HG02943 (cell line): ENCODE results near the gene MAP2K6.

ENCODE experiments used
- ATAC-seq: cut with Tn5 transposase; IDR thresholded peaks from one replicate; pipeline ENCODE4 v1.9.1; 2021; ENCODE audit warnings: mild to moderate bottlenecking, low read depth, moderate library complexity; ENCODE audit not compliant: unreplicated experiment

Gene MAP2K6

DNA sequence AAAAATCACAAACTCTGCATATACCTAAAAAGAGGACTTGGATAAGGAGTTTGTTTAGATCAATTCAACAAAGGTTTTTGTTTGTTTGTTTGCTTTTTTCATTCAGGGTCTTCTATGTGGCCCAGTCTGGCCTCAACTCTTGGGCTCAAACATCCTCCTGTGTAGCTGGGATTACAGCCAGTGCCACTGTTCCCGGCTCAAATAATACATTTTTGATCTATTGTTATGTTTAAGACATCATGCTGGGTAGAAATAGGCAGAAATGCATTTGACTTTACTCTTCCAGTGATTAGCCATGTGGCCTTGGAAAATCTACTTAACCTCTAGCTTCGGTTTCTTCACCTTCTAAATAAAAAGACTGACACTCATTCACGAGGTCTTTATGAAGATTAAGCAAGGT lies 11.5 kb downstream of the MAP2K6 start:
- ATAC-seq: no peak

DNA sequence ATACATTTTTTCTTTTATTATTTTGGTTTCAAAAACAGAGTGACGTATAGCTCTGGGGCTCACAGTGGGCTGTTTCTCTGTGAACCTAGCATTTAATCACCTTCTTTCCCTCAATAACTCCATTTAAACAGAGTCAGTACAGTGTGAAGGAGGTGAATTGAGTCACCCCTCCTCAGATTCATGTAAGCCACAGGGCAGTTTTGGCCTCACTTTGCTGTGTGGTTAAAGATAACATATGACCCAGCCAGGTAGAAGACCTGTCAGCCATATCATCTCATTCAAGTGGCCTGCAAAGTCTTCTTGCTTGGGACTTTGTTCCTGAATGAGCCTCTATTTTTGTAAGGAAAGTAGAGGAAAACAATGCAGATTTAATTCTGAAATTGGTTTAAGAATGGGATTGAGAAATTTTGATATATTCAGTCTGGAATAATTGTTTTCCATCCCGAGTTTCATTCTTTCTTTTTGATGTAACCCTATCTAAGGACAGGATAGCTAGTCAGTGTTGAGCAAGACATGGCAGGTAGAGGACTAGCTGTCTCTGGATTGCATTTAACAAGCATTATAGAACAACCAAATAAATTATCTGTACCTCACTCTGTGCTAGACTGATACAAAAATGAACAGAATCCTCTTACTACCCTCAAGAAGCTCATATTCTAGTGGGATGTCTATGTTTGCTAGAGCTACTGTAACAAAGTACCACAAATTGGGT lies 13.1 kb downstream of the MAP2K6 start:
- ATAC-seq: no peak

- ATAC-seq: no peak
These were observed 13.9 kb downstream of the MAP2K6 start for GRCh38 chr17:69428252-69428980.

DNA sequence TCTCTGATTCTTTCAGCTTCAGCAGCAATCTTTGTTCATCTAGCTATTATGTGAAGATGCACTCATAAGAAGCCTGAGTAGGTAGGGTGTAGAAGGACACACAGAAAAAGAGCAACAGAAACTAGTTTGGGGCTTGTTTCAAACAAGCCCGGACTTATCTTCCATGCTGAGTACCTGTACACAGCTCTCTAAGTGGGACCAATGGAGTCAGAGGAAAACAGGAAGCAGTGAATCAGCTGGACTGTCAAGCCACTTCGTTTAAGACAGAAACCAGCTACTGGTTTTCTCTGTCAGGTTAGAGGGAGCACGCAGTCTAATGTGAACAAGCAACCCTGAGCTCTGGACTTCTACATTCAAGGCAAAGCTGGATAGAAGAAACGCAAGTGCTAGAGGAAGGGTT lies 16.0 kb downstream of the MAP2K6 start:
- ATAC-seq: no peak

DNA sequence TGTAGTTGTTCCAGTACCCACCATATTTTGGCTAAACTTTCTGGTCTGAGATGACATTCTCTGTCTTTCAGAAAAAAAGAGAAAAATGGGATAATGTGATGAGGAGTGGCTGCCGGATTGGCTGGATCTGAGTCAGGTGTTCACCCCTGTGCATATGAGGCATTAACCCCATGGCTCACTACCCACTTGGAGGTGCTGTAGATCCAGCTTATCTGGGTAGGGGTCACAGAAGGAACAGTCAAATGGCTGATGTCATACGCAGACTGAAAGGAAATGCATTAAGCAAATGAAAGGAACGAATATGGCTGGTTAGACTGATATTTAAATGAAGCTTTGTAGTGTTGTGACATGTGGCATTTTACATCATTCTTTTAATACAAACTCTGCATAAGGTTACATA lies 17.3 kb downstream of the MAP2K6 start:
- no peak for ATAC-seq

- no peak for ATAC-seq
These were observed 18.6 kb downstream of the MAP2K6 start for GRCh38 chr17:69433093-69433492.

DNA sequence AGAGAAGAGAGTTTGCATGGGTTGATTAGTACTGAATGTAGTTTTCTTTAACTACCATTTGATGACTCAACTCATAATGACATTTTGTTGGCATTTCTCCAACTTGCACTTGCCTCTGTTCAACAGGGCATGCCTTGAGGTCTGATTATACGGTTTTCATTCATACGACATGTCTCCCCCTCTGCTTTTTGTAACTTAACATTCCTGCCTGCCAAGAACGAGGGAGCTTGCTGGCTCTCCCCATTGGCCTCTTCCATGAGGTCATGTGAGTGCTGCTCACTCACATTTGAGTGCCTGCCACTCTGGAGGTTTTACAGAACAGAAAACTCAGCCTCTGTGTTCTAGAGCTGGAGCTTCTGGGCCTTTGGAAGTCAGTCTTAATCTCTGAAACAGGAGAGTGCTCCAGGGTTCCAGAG lies 19.7 kb downstream of the MAP2K6 start:
- no peak for ATAC-seq

- no peak for ATAC-seq
These were observed 21.6 kb downstream of the MAP2K6 start for GRCh38 chr17:69435971-69436696.

DNA sequence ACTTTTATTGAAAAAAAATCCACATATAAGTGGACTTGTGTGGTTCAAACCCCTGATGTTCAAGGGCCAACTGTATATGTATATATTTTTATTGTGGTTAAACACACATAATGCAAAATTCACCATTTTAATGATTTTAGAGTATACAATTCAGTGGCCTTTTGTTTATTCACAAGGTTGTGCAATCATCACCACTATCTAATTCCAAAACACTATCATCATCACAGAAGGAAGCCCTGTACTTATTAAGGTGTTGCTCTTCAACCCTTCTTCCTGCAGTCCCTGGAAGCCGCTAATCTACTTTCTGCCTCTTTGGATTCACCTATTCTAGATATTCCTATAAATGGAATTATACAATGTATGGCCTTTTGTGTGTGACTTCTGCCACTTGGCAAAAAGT lies 23.0 kb downstream of the MAP2K6 start:
- no peak for ATAC-seq

DNA sequence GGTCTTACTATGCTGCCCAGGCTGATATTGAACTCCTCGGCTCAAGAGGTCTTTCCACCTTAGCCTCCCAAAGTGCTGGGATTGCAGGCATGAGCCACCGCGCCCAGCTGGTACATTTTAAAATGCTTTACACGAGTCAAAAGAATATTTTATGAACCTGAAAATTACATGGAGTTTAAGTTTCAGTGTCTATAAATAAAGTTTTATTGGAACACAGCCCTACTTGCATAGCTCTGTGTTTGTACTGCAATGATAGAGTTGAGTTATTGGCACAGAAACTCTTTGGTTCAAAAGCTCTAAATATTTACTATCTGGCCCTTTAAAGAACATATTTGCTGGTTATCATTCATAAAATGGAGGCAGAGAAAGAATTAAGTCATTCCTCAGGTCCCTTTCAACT lies 24.3 kb downstream of the MAP2K6 start:
- ATAC-seq: no peak

GRCh38 chr17:69441179-69441578 lies 26.7 kb downstream of the MAP2K6 start:
- ATAC-seq: no peak

DNA sequence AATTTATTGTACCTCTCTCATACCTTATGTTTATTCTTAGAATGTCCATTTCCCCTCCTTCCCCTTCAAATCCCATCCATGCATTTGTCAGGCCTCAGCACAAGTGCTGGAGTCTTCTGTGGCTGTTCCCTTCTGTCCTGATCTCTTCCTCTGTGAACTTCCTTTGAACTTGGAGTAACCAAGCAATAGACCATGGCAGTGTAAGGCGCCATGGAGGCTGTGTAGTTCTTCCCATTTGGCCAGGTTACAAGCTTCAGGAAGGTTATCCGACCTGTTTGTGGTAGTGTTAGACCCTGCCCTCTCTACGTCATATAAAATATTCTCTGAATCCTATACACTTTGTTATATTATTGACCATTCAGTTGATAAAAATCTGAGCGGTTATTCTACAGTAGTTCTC lies 28.6 kb downstream of the MAP2K6 start:
- ATAC-seq: no peak

DNA sequence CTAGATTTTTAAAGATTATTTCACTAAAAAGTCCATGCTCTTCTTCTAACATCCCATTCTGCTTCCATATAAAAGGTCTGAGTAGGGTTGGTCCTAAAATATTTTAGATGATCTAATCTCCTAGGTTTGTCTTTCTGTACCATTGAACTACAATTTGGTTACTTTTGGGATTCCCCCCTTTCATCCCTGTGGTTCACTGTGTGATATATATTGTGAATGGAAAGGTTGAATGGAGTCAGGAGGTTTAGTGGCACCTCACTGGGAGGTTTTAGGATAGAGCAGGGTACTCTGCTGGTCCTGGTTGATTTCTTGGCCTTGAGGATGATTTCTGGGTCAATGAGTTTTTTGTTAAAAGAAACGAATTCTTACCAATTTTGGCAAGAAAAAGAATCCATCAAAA lies 29.5 kb downstream of the MAP2K6 start:
- ATAC-seq: no peak

GRCh38 chr17:69445132-69445531 lies 30.6 kb downstream of the MAP2K6 start:
- ATAC-seq: no peak

DNA sequence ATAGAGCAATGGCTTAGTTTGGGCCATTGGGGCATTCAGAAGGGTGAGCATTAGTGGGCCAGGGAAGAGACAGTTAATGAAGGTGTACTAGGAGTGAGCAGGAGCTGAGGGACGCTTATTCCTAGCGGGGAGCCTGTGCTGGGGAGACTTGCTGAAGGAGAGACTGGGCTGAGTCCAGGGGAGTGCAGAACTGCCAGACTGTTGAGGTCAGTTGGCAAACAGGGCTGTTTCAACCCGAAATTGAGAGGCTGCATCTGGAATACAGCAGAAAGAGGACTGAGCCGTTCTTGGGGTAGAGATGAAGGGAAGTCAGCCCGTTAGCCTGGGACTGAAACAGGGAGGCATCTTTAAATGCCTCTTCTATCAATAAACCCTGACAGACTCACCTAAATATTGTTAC lies 33.2 kb downstream of the MAP2K6 start:
- no peak for ATAC-seq

- no peak for ATAC-seq
These were observed 34.1 kb downstream of the MAP2K6 start for GRCh38 chr17:69448431-69449102.

- ATAC-seq: no peak
These were observed 35.6 kb downstream of the MAP2K6 start for GRCh38 chr17:69450131-69450530.

- no peak for ATAC-seq
These were observed 36.4 kb downstream of the MAP2K6 start for GRCh38 chr17:69450918-69451317.

DNA sequence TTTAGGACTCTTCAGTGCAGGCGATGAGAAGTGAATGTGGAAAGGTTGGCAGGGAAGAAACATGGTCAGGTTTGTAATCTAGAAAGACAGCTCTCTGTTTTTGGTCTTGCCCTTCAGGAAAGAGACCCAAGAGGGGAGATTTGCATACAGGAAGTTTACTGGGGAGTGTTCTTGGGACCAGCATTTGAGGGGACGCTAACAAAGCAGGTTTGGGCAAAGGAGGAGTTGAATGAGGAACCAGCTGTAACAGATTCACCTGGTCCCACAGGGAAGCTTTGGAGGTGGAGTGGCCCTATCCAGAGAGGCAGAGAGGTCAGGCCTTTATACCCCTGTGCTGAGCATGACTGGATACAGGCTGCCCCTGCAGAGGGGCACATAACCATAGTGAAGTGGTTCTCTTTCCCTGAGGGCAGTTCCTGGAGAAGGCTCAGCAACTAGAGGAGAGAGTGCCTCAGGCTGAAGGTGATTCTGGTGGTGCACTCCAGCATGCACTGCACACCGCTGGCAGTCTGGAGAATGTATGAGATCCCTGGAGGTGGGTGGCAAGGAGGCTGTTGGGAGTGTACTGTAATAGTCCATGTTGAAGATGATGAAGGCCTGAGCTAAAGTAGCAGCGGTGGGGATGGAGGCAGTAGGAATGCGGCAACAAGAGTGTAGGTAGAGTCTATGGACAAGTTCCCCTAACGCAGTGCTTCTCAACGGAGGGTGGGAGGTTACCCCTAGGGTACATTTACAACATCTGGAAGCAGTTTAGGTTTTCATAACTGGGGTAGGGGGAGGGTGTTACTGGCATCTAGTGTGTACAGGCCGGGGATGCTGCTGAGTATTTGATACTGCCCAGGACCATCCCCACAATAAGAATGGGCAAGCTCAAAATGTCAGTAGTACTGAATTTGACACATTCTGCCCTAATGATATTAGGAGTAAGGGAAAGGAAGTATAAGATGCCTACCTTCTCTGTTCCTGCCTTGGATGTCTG lies 37.2 kb downstream of the MAP2K6 start:
- no peak for ATAC-seq
